ENCODE data around the gene ANKRD60. TPM values are rescaled to one million over a fixed set of nuclear protein-coding genes. Genes with fewer than 3 reads are reported as not detected.

Gene ANKRD60
- total RNA-seq, 1 donor from 2014 or later: not detected

DNA sequence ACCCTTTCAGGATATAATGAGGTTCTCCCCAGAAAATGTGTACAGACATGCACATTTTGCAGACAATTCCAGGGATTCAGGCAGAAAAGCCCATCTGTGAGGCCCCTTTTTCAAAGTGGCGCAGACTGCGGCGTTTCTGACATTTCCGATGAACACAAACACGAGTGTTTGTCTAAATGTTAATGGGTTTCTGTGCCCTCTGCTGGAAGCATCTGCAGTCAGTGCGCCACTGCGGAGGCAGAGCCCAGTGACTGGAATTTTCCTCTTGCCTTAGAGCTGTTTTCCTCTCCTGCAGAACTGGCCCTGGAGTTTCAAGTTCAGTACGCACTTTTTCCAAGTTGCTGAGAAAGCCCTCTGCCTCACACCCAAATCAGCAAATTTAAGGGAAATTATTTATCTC is 15.3 kb downstream of the ANKRD60 start:
- peaks cover 4% of the 10 kb centered on the region for H3K4me1 Mint-ChIP-seq (ENCODE audit: low read depth)
- H3K4me3 Mint-ChIP-seq (ENCODE audit: low read depth): no peak overlapping the region
- no peak overlapping the region for H3K27ac Mint-ChIP-seq
- peaks cover 18% of the 10 kb centered on the region for H3K27me3 Mint-ChIP-seq (ENCODE audit: low read depth)
- intact Hi-C loops (cut with micrococcal nuclease): no loop called here
- H3K9me3 Mint-ChIP-seq: no peaks in the 10 kb centered on the region
- H3K36me3 Mint-ChIP-seq (ENCODE audit: low read depth): no peaks in the 10 kb centered on the region
- DNase-seq (ENCODE audit: low spot score): no peak

DNA sequence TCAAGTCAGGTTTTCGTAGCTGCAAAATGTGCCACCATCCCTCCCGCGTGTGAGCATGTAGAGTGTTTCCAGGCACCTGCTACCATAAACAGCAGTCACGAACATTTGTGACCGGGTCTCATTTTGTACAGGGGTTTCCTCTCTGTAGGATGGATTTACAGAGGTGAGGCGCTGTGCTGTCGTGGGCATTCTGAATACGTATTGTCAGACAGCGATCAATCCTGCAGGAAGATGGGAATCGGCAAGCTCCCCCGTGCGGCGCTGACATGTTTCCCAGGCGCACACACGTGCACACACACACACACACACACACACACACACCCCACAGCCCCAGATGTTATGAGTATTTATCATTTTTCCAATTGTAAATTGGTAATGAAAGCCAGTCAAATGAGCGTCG is 15.8 kb downstream of the ANKRD60 start:
- peaks cover 4% of the 10 kb centered on the region for H3K4me1 Mint-ChIP-seq (ENCODE audit: low read depth)
- peaks cover 18% of the 10 kb centered on the region for H3K27me3 Mint-ChIP-seq (ENCODE audit: low read depth)
- H3K4me3 Mint-ChIP-seq (ENCODE audit: low read depth): no peak overlapping the region
- no peaks in the 10 kb centered on the region for H3K9me3 Mint-ChIP-seq
- no peaks in the 10 kb centered on the region for H3K36me3 Mint-ChIP-seq (ENCODE audit: low read depth)
- no peak for DNase-seq (ENCODE audit: low spot score)
- intact Hi-C loops (cut with micrococcal nuclease): no loop called here
- H3K27ac Mint-ChIP-seq: no peak overlapping the region

DNA sequence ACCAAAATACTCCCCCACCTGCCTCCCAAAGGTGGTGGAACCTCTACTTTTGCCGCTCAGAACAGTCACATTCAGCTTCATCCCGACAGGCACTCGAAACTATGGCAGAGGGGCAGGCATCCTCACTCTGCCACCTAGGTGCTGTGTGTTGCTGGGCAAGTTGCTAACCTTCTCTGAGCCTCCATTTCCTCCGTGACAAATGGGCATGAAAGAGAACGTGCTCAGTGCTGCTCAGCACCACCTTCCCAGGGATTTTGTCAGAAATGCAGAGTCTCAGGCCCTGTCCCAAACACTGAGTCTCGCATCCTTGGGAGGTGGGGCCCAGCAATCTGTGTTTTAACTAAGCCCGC is 18.1 kb downstream of the ANKRD60 start:
- Mint-ChIP-seq H3K27me3 (ENCODE audit: low read depth) (peaks cover 16% of the 10 kb centered on the region), H3K4me1 (ENCODE audit: low read depth) (peaks cover 4% of the 10 kb centered on the region), H3K27ac (no peak overlapping the region), H3K36me3 (ENCODE audit: low read depth) (no peaks in the 10 kb centered on the region), H3K9me3 (no peaks in the 10 kb centered on the region), H3K4me3 (ENCODE audit: low read depth) (no peak overlapping the region)
- DNase-seq (ENCODE audit: low spot score): no peak
- intact Hi-C loops (cut with micrococcal nuclease): no loop called here

DNA sequence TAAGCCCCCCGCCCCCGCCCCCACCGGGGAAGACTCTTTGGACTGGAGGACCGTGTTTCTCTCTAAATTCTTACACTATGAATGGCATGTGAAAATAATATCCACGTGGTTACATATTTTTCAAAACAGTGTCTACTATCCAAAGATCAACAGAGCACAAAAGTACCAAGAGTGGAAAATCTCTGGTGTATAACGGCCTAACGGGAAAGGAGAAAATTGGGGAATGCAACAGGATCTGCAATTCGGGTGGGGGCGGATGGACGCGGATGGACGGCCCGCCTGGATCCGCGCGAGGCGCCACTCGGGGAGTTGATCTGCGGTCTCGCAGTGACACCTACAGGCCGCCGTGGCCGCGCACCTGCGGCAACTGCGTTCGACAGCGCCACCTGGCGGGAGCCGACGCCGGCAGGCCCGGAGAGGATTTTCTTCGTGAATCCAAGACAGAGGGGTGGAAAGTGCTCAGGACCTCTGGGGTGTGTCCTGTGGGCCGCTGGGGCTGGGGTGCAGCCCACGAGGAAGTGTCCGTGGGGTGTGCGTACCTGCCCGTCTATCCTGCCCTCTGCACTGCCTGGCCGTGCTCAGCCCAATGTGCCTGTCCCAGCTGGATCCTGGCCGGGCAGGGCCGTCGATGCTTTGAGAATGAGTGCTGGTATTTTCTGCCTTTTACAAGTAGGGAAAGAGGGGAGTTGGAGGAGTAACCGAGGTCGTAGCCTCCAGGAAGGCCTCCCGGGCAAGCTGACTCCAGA is 18.6 kb downstream of the ANKRD60 start:
- intact Hi-C loops (cut with micrococcal nuclease): loop anchor here (1.0 to 5.0 kb wide), 2 partner anchors 18 to 613 kb away; no protein-coding TSS in a partner anchor
- H3K4me3 Mint-ChIP-seq (ENCODE audit: low read depth): no peak overlapping the region
- DNase-seq (ENCODE audit: low spot score): peak; percentile 76
- no peaks in the 10 kb centered on the region for H3K36me3 Mint-ChIP-seq (ENCODE audit: low read depth)
- H3K9me3 Mint-ChIP-seq: no peaks in the 10 kb centered on the region
- H3K4me1 Mint-ChIP-seq (ENCODE audit: low read depth): peaks cover 4% of the 10 kb centered on the region
- no peak overlapping the region for H3K27ac Mint-ChIP-seq
- H3K27me3 Mint-ChIP-seq (ENCODE audit: low read depth): peaks cover 16% of the 10 kb centered on the region

DNA sequence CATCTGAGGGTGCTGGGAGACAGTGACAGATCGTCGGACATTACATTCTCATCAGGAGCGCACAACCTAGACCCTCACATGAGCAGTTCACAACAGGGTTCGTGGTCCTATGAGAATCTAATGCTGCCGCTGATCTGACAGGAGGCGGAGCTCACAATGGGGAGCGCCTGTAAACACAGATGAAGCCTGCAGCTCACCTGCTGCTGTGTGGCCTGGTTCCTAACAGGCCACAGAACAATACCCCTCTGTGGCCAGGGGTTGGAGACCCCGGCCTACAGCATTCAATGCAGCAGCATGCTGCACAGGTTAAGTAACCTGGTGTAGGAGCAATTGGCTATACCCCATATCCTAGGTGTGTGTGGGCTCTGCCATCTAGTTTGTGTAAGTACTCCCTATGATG is 19.5 kb downstream of the ANKRD60 start:
- H3K27ac Mint-ChIP-seq: no peak overlapping the region
- peaks cover 4% of the 10 kb centered on the region for H3K4me1 Mint-ChIP-seq (ENCODE audit: low read depth)
- intact Hi-C loops (cut with micrococcal nuclease): loop anchor here (1.0 to 5.0 kb wide), 2 partner anchors 17 to 612 kb away; no protein-coding TSS in a partner anchor
- no peaks in the 10 kb centered on the region for H3K9me3 Mint-ChIP-seq
- no peak for DNase-seq (ENCODE audit: low spot score)
- H3K27me3 Mint-ChIP-seq (ENCODE audit: low read depth): peaks cover 15% of the 10 kb centered on the region
- H3K36me3 Mint-ChIP-seq (ENCODE audit: low read depth): no peaks in the 10 kb centered on the region
- no peak overlapping the region for H3K4me3 Mint-ChIP-seq (ENCODE audit: low read depth)

DNA sequence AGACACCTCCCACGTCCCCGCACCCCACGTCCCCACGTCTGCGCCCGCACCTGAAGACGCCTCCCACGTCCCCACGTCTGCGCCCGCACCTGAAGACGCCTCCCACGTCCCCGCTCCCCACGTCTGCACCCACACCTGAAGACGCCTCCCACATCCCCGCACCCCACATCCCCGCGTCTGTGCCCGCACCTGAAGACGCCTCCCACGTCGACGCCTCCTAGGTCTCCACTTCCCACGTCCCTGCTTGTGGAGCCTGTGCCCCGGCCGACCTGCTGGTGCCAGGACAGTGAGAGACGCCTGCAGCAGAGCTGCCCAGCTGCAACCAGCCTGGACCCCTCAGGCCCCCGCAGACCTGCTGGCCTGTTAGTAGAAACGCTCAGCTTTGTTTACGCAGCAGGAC is 22.6 kb downstream of the ANKRD60 start:
- Mint-ChIP-seq H3K27ac (no peak overlapping the region), H3K9me3 (no peaks in the 10 kb centered on the region), H3K27me3 (ENCODE audit: low read depth) (peaks cover 3% of the 10 kb centered on the region), H3K4me3 (ENCODE audit: low read depth) (no peak overlapping the region), H3K4me1 (ENCODE audit: low read depth) (peaks cover 4% of the 10 kb centered on the region), H3K36me3 (ENCODE audit: low read depth) (no peaks in the 10 kb centered on the region)
- no peak for DNase-seq (ENCODE audit: low spot score)
- intact Hi-C loops (cut with micrococcal nuclease): loop anchor here (5.0 kb wide), 1 partner anchor 609 kb away; no protein-coding TSS in a partner anchor

DNA sequence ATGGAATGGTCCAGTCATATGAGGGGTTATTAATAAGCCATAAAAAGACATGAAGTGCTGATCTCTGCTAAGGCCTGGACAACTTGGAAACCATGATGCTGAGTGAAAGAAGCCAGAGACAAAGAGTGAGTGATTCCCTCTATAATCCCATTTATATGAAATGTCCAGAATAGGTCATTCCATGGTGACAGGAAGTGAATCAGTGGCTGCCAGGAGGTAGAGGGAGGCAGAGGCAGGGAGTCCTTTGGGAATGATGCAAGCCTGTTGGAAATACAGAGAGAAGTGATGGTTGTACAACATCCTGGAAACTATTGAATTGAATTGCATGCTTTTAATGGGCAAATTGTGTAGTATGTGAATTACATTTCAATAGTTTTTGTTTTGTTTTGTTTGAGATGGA is 26.4 kb downstream of the ANKRD60 start:
- intact Hi-C loops (cut with micrococcal nuclease): no loop called here
- Mint-ChIP-seq H3K27ac (no peak overlapping the region), H3K9me3 (no peaks in the 10 kb centered on the region), H3K36me3 (ENCODE audit: low read depth) (no peaks in the 10 kb centered on the region), H3K27me3 (ENCODE audit: low read depth) (no peaks in the 10 kb centered on the region), H3K4me3 (ENCODE audit: low read depth) (no peak overlapping the region), H3K4me1 (ENCODE audit: low read depth) (no peaks in the 10 kb centered on the region)
- no peak for DNase-seq (ENCODE audit: low spot score)

DNA sequence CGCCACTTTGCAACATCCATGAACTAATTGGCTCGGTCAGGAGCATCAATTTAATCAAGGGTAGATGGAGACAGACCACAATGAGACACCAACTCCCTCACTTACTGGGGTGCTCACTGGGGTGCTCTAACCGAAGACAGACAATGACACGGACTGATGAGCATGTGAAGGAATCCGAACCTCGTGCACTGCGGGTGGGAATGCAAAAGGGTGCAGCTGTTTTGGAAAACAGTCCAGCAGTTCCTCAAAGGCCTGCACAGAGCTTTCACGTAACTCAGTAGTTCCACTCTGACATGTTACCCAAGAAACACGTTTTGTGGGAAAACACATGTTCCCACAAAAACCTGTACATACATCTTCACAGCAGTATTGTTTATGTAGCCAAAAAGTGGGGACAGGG is 26.8 kb downstream of the ANKRD60 start:
- Mint-ChIP-seq H3K27ac (no peak overlapping the region), H3K4me1 (ENCODE audit: low read depth) (no peaks in the 10 kb centered on the region), H3K4me3 (ENCODE audit: low read depth) (no peak overlapping the region), H3K27me3 (ENCODE audit: low read depth) (no peaks in the 10 kb centered on the region), H3K36me3 (ENCODE audit: low read depth) (no peaks in the 10 kb centered on the region), H3K9me3 (peaks cover 3% of the 10 kb centered on the region)
- no peak for DNase-seq (ENCODE audit: low spot score)
- intact Hi-C loops (cut with micrococcal nuclease): no loop called here

DNA sequence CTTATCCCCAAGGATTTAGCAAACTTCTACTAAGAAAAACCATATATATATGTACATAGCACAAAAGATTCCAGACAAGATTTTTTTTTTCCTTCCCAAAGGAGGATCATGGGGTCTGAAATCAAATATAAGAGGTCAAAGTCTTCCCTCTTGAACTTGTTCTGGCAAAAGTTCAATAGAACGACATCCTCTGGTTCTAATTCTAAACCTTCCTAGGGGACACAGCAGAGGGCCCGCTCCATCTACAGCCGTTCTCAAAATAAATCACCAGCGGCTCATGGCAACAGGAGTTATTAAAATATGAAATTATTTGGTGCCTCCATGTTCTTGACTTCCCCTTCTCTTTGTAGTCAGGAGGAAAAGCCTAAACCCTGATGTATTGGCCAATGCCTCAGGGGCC is 29.0 kb downstream of the ANKRD60 start:
- intact Hi-C loops (cut with micrococcal nuclease): no loop called here
- H3K27ac Mint-ChIP-seq: no peak overlapping the region
- H3K4me3 Mint-ChIP-seq (ENCODE audit: low read depth): no peak overlapping the region
- no peaks in the 10 kb centered on the region for H3K4me1 Mint-ChIP-seq (ENCODE audit: low read depth)
- DNase-seq (ENCODE audit: low spot score): no peak
- peaks cover 6% of the 10 kb centered on the region for H3K9me3 Mint-ChIP-seq
- no peaks in the 10 kb centered on the region for H3K27me3 Mint-ChIP-seq (ENCODE audit: low read depth)
- no peaks in the 10 kb centered on the region for H3K36me3 Mint-ChIP-seq (ENCODE audit: low read depth)

DNA sequence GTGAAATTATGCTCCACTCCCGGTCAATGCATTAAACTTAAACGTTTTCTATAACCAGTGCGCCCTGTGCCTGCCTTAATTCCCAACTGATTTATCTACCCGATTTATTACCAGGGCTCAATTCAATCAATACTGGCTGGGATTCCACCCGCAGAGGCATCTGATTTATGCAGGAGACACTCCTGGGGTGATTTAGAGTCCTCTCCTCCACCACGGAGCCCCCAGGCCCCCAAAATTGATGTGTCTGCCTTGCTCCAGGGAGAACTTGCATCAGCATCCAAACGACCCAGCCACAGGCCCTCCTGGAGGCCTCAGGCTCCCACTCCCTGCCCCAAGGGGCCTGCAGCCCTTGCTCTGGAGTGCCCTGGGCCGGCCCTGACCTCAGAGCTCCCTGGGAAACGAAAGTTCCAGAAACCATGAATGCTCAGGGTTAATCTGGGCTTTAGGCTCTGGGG is 29.5 kb downstream of the ANKRD60 start:
- Mint-ChIP-seq H3K9me3 (peaks cover 6% of the 10 kb centered on the region), H3K4me3 (ENCODE audit: low read depth) (no peak overlapping the region), H3K4me1 (ENCODE audit: low read depth) (no peaks in the 10 kb centered on the region)

DNA sequence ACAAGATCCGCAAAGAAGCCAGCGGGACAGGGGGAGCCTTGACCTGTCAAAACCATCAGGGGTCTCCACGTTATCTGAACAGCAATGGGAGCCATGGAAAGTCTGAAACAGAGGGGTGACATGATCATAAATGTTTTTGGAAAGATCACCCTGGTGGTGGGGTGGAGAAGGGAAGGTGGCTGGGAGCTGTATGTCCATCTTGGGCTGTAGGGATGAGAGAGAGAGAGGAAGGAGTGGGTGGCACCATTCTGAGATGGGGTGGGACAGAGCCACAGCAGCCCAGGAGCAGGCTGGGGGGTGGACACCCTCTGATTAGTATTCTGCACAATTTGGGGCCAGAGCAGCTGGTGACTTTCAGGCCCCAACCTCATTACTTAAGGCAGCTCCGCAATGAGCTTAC is 30.1 kb downstream of the ANKRD60 start:
- no peaks in the 10 kb centered on the region for H3K36me3 Mint-ChIP-seq (ENCODE audit: low read depth)
- no peak overlapping the region for H3K27ac Mint-ChIP-seq
- H3K4me3 Mint-ChIP-seq (ENCODE audit: low read depth): no peak overlapping the region
- peaks cover 6% of the 10 kb centered on the region for H3K9me3 Mint-ChIP-seq
- no peaks in the 10 kb centered on the region for H3K27me3 Mint-ChIP-seq (ENCODE audit: low read depth)
- no peak for DNase-seq (ENCODE audit: low spot score)
- no peaks in the 10 kb centered on the region for H3K4me1 Mint-ChIP-seq (ENCODE audit: low read depth)
- intact Hi-C loops (cut with micrococcal nuclease): no loop called here

More for the DNA sequence above, 29.5 kb downstream of the ANKRD60 start:
- DNase-seq (ENCODE audit: low spot score): no peak
- intact Hi-C loops (cut with micrococcal nuclease): no loop called here
- Mint-ChIP-seq H3K36me3 (ENCODE audit: low read depth) (no peaks in the 10 kb centered on the region), H3K27ac (no peak overlapping the region), H3K27me3 (ENCODE audit: low read depth) (no peaks in the 10 kb centered on the region)

DNA sequence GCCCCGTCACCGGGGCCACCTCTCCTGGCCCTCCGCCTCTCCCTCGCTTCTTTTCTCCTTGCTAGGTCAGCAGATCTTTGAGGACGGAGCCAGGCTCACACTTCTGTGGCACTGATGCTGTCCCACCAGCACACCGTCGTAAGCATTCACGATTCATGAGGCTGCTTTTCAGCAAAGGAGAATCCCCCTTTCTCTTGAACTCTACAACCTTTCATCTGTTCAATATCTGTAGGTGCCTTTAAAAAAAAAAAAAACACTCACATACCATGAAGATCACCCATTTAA is 31.3 kb downstream of the ANKRD60 start:
- Mint-ChIP-seq H3K9me3 (peaks cover 6% of the 10 kb centered on the region), H3K36me3 (ENCODE audit: low read depth) (no peaks in the 10 kb centered on the region), H3K27me3 (ENCODE audit: low read depth) (no peaks in the 10 kb centered on the region), H3K4me3 (ENCODE audit: low read depth) (no peak overlapping the region), H3K4me1 (ENCODE audit: low read depth) (no peaks in the 10 kb centered on the region), H3K27ac (no peak overlapping the region)
- no peak for DNase-seq (ENCODE audit: low spot score)
- intact Hi-C loops (cut with micrococcal nuclease): no loop called here

DNA sequence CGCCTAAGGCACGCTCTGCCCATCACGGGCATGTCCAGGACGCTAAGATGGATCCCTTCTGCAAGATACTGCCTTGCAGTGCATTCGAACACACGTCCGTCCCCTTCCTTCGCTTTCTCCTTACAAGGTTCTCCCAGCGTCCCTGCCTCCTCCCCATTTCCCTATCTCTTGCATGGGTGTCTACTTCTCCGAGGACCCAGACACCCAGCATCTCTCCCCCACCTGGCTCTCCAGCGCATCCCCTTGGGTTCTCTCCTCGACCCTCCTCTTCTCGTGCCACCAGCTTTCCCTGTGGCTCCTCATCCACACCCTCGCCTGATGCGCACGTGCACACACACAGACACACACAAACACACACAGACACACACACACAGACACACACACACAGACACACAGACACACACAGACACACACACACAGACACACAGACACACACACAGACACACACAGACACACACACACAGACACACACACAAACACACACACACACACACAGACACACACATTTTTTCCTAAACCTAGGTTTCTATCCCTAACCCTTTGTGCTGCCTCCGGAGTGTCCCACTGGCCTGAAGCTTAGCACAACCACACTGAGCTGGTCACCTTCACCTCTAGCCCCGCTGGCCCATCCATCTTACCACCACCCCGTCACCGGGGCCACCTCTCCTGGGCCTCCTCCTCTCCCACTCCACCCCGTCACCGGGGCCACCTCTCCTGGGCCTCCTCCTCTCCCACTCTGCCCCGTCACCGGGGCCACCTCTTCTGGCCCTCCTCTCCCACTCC is 31.9 kb downstream of the ANKRD60 start:
- Mint-ChIP-seq H3K4me3 (ENCODE audit: low read depth) (no peak overlapping the region), H3K9me3 (peaks cover 6% of the 10 kb centered on the region), H3K27ac (no peak overlapping the region), H3K27me3 (ENCODE audit: low read depth) (no peaks in the 10 kb centered on the region), H3K4me1 (ENCODE audit: low read depth) (no peaks in the 10 kb centered on the region), H3K36me3 (ENCODE audit: low read depth) (no peaks in the 10 kb centered on the region)
- no peak for DNase-seq (ENCODE audit: low spot score)
- intact Hi-C loops (cut with micrococcal nuclease): no loop called here

Data from activated T-helper 2 cell treated with anti-CD3 and anti-CD28 coated beads, Interferon-gamma antibody, Interleukin-2, Interleukin-4, amounts not matched to agents 10 μg/mL and 5 μg/mL and 100 μg/mL, durations not matched to agents 14 hours and 24 hours and 36 hours (primary cell).